ENCODE data around the gene SPTBN1.

The SPTBN1 gene

GRCh38 chr2:54559593-54560145 is 103.5 kb downstream of the SPTBN1 start:
- Mint-ChIP-seq H3K4me3 (peak overlapping the region; percentile 90), H3K36me3 (ENCODE audit: low read depth) (peaks cover 29% of the 10 kb centered on the region), H3K4me1 (ENCODE audit: low read depth) (peaks cover 47% of the 10 kb centered on the region), H3K27me3 (ENCODE audit: low read depth) (no peaks in the 10 kb centered on the region), H3K9me3 (no peaks in the 10 kb centered on the region), H3K27ac (peak overlapping the region; percentile 87)

GRCh38 chr2:54560146-54560881 is 104.2 kb downstream of the SPTBN1 start:
- H3K4me1 Mint-ChIP-seq (ENCODE audit: low read depth), result peaks cover 49% of the 10 kb centered on the region
- H3K9me3 Mint-ChIP-seq, result no peaks in the 10 kb centered on the region
- H3K27ac Mint-ChIP-seq, result peak overlapping the region; percentile 87
- H3K36me3 Mint-ChIP-seq (ENCODE audit: low read depth), result peaks cover 35% of the 10 kb centered on the region
- H3K27me3 Mint-ChIP-seq (ENCODE audit: low read depth), result no peaks in the 10 kb centered on the region
- peak overlapping the region; percentile 90 for H3K4me3 Mint-ChIP-seq

GRCh38 chr2:54561010-54561409 is 104.9 kb downstream of the SPTBN1 start:
- Mint-ChIP-seq H3K36me3 (ENCODE audit: low read depth) (peaks cover 39% of the 10 kb centered on the region), H3K9me3 (no peaks in the 10 kb centered on the region), H3K4me3 (peak overlapping the region; percentile 90)

GRCh38 chr2:54564439-54564838 is 108.3 kb downstream of the SPTBN1 start:
- peak overlapping the region; percentile 17 for H3K4me3 Mint-ChIP-seq
- H3K4me1 Mint-ChIP-seq (ENCODE audit: low read depth), result peaks cover 59% of the 10 kb centered on the region
- H3K36me3 Mint-ChIP-seq (ENCODE audit: low read depth), result peaks cover 46% of the 10 kb centered on the region
- H3K9me3 Mint-ChIP-seq, result no peaks in the 10 kb centered on the region
- H3K27ac Mint-ChIP-seq, result peak overlapping the region; percentile 11
- H3K27me3 Mint-ChIP-seq (ENCODE audit: low read depth), result no peaks in the 10 kb centered on the region

More at GRCh38 chr2:54561010-54561409, 104.9 kb downstream of the SPTBN1 start:
- Mint-ChIP-seq H3K27me3 (ENCODE audit: low read depth) (no peaks in the 10 kb centered on the region), H3K4me1 (ENCODE audit: low read depth) (peaks cover 49% of the 10 kb centered on the region), H3K27ac (peak overlapping the region; percentile 87)

- H3K27me3 Mint-ChIP-seq (ENCODE audit: low read depth), result no peaks in the 10 kb centered on the region
- peak overlapping the region; percentile 38 for H3K4me3 Mint-ChIP-seq
- peaks cover 70% of the 10 kb centered on the region for H3K4me1 Mint-ChIP-seq (ENCODE audit: low read depth)
- H3K9me3 Mint-ChIP-seq, result no peaks in the 10 kb centered on the region
- peak overlapping the region; percentile 13 for H3K27ac Mint-ChIP-seq
- peaks cover 36% of the 10 kb centered on the region for H3K36me3 Mint-ChIP-seq (ENCODE audit: low read depth)
Observed at GRCh38 chr2:54565551-54565950, 109.4 kb downstream of the SPTBN1 start.

GRCh38 chr2:54566896-54567295 is 110.8 kb downstream of the SPTBN1 start:
- Mint-ChIP-seq H3K27me3 (ENCODE audit: low read depth) (no peaks in the 10 kb centered on the region), H3K4me1 (ENCODE audit: low read depth) (peaks cover 71% of the 10 kb centered on the region), H3K4me3 (peak overlapping the region; percentile 67), H3K27ac (peak overlapping the region; percentile 53), H3K36me3 (ENCODE audit: low read depth) (peaks cover 30% of the 10 kb centered on the region), H3K9me3 (no peaks in the 10 kb centered on the region)

GRCh38 chr2:54568876-54569321 is 112.8 kb downstream of the SPTBN1 start:
- Mint-ChIP-seq H3K27ac (peak overlapping the region; percentile 87), H3K27me3 (ENCODE audit: low read depth) (no peaks in the 10 kb centered on the region), H3K4me3 (peak overlapping the region; percentile 85), H3K9me3 (no peaks in the 10 kb centered on the region), H3K4me1 (ENCODE audit: low read depth) (peaks cover 75% of the 10 kb centered on the region), H3K36me3 (ENCODE audit: low read depth) (peaks cover 22% of the 10 kb centered on the region)

GRCh38 chr2:54569745-54570301 is 113.7 kb downstream of the SPTBN1 start:
- H3K4me1 Mint-ChIP-seq (ENCODE audit: low read depth), result peaks cover 75% of the 10 kb centered on the region
- H3K27ac Mint-ChIP-seq, result peak overlapping the region; percentile 87
- peak overlapping the region; percentile 85 for H3K4me3 Mint-ChIP-seq
- H3K36me3 Mint-ChIP-seq (ENCODE audit: low read depth), result peaks cover 16% of the 10 kb centered on the region
- no peaks in the 10 kb centered on the region for H3K27me3 Mint-ChIP-seq (ENCODE audit: low read depth)
- H3K9me3 Mint-ChIP-seq, result no peaks in the 10 kb centered on the region

- H3K4me3 Mint-ChIP-seq, result peak overlapping the region; percentile 85
- peaks cover 74% of the 10 kb centered on the region for H3K4me1 Mint-ChIP-seq (ENCODE audit: low read depth)
- peak overlapping the region; percentile 87 for H3K27ac Mint-ChIP-seq
- H3K36me3 Mint-ChIP-seq (ENCODE audit: low read depth), result peaks cover 12% of the 10 kb centered on the region
- no peaks in the 10 kb centered on the region for H3K27me3 Mint-ChIP-seq (ENCODE audit: low read depth)
- H3K9me3 Mint-ChIP-seq, result no peaks in the 10 kb centered on the region
Observed at GRCh38 chr2:54570321-54570855, 114.3 kb downstream of the SPTBN1 start.

- H3K36me3 Mint-ChIP-seq (ENCODE audit: low read depth), result peaks cover 11% of the 10 kb centered on the region
- H3K4me3 Mint-ChIP-seq, result peak overlapping the region; percentile 85
- no peaks in the 10 kb centered on the region for H3K27me3 Mint-ChIP-seq (ENCODE audit: low read depth)
- H3K4me1 Mint-ChIP-seq (ENCODE audit: low read depth), result peaks cover 73% of the 10 kb centered on the region
- H3K27ac Mint-ChIP-seq, result peak overlapping the region; percentile 87
- H3K9me3 Mint-ChIP-seq, result no peaks in the 10 kb centered on the region
Observed at GRCh38 chr2:54570925-54571694, 115.0 kb downstream of the SPTBN1 start.

- H3K4me3 Mint-ChIP-seq, result peak overlapping the region; percentile 85
- H3K4me1 Mint-ChIP-seq (ENCODE audit: low read depth), result peaks cover 78% of the 10 kb centered on the region
- H3K9me3 Mint-ChIP-seq, result no peaks in the 10 kb centered on the region
Observed at GRCh38 chr2:54572262-54572635, 116.1 kb downstream of the SPTBN1 start.

GRCh38 chr2:54572636-54573536 is 116.8 kb downstream of the SPTBN1 start:
- Mint-ChIP-seq H3K4me3 (peak overlapping the region; percentile 85), H3K27me3 (ENCODE audit: low read depth) (no peaks in the 10 kb centered on the region), H3K4me1 (ENCODE audit: low read depth) (peaks cover 81% of the 10 kb centered on the region), H3K27ac (peak overlapping the region; percentile 87), H3K36me3 (ENCODE audit: low read depth) (peaks cover 15% of the 10 kb centered on the region), H3K9me3 (no peaks in the 10 kb centered on the region)

More at GRCh38 chr2:54572262-54572635, 116.1 kb downstream of the SPTBN1 start:
- Mint-ChIP-seq H3K27ac (peak overlapping the region; percentile 87), H3K27me3 (ENCODE audit: low read depth) (no peaks in the 10 kb centered on the region), H3K36me3 (ENCODE audit: low read depth) (peaks cover 17% of the 10 kb centered on the region)

- peaks cover 20% of the 10 kb centered on the region for H3K36me3 Mint-ChIP-seq (ENCODE audit: low read depth)
- peak overlapping the region; percentile 87 for H3K27ac Mint-ChIP-seq
- peak overlapping the region; percentile 85 for H3K4me3 Mint-ChIP-seq
- peaks cover 86% of the 10 kb centered on the region for H3K4me1 Mint-ChIP-seq (ENCODE audit: low read depth)
- H3K27me3 Mint-ChIP-seq (ENCODE audit: low read depth), result no peaks in the 10 kb centered on the region
- H3K9me3 Mint-ChIP-seq, result no peaks in the 10 kb centered on the region
Observed at GRCh38 chr2:54573537-54573919, 117.4 kb downstream of the SPTBN1 start.

Data from T-helper 1 cell treated with Interleukin-12 subunit alpha and Interleukin-12 subunit beta and Interleukin-4 antibody, amounts not matched to agents 30 μg/mL and 1 μg/mL, for 36 hours (primary cell).